Testis (tissue), 2 donors: ENCODE measurements around the gene CD244.

Experiments
- CTCF ChIP-seq, 3 experiments: fragments of 450-650 bp in 2 of 3; fragments of 200-600 bp in 1 of 3; sonication (generic) in 1 of 3; IDR thresholded peaks; one replicate each; pipeline ENCODE4 v1.5.1; 2016 to 2019; ENCODE audit warnings: antibody characterized with exemption in 3 of 3, mild to moderate bottlenecking in 2 of 3, moderate library complexity in 1 of 3
- POLR2A ChIP-seq: fragments of 450-650 bp; IDR thresholded peaks from one replicate; pipeline ENCODE4 v1.6.1; 2017; ENCODE audit warnings: antibody characterized with exemption, mild to moderate bottlenecking, moderate library complexity

DNA sequence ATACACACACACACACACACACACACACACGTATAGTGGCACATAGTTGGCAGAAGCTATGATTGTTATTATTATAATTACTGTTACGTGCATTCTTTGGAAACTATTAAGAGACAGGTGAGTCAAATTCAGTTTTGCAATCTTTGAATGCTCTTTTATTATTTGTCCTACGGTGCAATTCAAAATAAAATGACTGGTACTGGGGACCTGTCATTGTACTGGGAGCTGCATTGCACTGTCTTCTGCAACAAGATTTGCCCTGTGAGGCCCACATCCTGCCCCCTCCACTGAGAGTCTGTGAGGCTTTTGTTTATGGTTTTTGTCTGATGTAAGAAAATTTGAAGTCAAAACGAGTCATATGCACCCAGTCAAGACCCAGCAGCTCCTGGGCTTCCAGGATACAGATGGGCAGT lies 64.8 kb downstream of the CD244 start:
- TF ChIP-seq CTCF (IDR thresholded peaks at IDR 0.05), result no peak
- TF ChIP-seq POLR2A, result no peak
